GM12874 (cell line): ENCODE measurements around the gene FAM20B.

Experiments
- TF ChIP-seq, protein P1 (sequence below): IDR thresholded peaks from 2 replicates; pipeline ENCODE4 v1.5.1; 2011; ENCODE audit warnings: low read depth, mild to moderate bottlenecking, control low read depth, low read length, moderate library complexity; ENCODE audit not compliant: insufficient read depth

FAM20B gene

DNA sequence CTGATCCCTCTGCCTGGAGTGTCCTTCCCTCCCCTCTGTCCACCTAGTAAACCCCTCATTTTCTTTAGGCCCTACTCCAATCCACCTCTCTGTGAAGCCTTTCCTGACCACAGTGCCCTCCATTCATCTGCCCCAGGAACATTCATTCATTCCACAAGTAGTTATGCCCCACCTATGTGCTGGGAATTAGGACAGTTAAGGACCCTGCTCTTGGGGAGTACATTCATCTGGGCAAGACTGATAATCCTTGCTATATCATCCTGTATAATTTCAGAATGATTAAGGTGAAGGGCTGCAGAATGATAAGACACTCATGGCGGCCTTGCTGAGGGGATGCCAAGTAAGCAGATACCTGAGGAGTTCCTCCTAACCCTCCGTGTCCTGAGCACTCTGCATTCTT, 10.3 kb upstream of the FAM20B start:
- TF ChIP-seq, protein P1, sequence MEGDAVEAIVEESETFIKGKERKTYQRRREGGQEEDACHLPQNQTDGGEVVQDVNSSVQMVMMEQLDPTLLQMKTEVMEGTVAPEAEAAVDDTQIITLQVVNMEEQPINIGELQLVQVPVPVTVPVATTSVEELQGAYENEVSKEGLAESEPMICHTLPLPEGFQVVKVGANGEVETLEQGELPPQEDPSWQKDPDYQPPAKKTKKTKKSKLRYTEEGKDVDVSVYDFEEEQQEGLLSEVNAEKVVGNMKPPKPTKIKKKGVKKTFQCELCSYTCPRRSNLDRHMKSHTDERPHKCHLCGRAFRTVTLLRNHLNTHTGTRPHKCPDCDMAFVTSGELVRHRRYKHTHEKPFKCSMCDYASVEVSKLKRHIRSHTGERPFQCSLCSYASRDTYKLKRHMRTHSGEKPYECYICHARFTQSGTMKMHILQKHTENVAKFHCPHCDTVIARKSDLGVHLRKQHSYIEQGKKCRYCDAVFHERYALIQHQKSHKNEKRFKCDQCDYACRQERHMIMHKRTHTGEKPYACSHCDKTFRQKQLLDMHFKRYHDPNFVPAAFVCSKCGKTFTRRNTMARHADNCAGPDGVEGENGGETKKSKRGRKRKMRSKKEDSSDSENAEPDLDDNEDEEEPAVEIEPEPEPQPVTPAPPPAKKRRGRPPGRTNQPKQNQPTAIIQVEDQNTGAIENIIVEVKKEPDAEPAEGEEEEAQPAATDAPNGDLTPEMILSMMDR = no peak

DNA sequence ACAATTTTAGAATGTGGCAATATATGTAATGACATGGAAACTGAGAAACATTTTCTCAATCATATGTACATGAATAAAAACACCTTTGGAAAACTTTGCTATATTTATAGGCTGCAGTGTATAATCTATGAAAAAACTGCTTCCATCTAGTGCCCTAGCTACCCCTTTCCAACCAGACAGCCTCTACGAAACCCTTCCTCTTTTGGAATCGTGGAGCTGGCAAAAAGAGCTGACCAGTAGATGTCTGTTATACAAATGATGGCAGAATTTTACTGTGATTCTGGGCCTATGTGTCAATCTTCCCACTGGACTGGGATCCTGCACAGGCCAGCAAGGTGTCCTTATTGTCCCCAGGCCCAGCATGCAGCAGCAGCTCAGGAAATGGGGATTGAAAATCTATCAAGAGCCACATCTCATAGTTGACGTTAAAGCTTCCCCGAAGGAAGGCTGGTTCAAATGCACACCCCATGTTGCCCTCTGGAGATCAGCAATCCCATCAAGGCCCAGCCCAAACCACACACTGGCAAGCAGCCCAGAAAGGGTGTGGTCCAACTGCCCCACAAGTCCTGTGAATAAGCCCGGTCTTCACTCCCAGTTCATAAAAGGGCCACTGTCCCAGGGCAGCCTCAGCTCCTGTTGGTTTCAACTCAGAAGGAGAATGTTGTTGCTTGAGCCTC, 8.8 kb upstream of the FAM20B start:
- TF ChIP-seq, protein P1 = no peak

DNA sequence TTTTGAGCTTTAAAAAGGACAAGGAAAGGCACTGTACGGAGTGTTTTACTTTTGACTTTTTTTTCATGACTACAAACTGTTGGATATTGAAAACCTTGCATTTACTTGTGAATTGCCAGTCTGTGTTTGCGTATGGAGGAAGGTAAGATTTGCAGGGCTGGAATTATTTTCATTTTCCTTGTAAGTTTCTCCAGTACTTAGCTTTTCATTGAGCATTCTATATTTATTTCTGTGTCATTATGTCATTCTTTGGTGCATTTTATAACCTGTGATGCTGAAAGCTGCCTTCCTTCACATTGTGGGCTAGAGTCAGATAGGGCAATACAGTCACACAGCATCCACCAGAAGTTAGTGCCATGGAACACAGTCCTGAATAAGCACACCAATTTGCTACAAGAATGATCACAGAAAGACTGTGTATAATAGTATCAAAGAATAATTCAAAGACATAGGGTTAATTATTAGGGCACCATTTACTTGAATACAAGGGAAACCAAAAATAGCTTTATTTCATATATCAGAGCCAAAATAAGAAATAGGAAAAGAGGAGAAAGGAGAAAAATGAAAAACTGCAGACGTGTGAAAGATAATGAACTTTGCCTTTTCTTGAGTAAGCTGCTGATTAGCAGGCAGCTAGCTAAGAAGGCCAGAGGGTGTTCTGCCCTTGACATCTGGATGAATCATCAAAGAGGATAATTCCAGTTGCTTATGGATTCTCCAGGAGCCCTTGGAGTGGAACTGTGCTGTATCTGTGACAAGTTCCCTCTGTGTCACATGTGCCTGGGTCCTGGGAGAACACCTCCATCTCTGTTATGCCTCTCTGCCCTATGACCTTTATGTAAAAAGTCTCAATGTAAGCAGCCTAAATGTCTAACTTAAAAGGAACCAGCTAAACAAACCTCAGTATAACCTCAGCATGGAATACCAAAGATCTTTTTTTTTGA, 8.0 kb upstream of the FAM20B start:
- TF ChIP-seq, protein P1 = no peak

DNA sequence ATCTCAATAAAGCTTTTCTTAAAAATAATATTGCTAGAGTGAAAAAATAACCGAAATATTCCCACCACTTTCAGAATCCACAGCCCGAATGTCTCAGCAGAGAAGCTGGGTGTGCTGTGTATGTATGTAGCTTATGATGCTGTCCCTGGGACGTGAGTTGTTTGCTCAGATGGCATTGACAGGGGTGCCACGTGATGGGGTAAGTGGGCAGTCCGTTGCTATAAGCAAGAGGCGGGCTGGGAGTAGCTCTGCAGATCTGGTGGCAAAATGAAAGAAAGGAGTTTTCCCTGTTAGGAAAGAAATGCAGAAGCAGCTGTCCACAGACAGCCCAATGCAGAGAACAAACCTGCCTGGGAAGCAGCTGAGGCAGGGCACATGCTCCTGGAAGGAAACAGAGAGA, 3.8 kb upstream of the FAM20B start:
- TF ChIP-seq, protein P1 = no peak

DNA sequence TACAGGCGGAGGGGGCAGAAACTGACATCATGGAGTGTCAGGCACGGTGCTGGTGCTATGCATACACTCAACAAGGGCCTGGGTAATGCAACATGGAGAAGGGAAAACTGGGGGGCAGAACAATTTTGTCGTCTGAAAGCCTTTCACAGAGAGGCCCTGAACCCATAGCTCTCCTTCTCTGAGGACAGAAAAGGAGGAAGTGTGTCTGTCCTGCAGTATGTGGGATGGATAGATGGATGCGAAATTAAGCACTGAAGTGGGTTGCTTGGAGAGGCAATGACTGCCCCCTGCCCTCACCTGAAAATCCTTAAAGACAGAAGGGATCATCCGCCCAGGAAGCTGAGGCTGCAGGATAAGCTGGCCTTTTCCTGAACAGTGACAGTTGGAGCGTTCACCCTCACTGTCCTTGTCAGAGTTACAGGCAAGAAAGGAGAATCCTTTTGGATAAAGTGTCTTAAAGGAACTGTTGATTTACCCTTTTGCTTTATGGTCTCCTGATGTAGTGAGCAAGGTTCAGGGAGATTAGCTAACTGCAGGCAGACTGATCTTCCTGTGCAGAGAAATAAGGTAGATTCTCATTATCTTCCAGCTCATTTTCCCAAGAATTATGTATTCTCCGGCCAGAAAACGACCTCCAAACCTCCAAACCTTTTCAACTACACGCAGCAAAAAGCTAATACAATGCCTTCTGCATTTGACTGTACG, 1.6 kb upstream of the FAM20B start:
- TF ChIP-seq, protein P1 = no peak

DNA sequence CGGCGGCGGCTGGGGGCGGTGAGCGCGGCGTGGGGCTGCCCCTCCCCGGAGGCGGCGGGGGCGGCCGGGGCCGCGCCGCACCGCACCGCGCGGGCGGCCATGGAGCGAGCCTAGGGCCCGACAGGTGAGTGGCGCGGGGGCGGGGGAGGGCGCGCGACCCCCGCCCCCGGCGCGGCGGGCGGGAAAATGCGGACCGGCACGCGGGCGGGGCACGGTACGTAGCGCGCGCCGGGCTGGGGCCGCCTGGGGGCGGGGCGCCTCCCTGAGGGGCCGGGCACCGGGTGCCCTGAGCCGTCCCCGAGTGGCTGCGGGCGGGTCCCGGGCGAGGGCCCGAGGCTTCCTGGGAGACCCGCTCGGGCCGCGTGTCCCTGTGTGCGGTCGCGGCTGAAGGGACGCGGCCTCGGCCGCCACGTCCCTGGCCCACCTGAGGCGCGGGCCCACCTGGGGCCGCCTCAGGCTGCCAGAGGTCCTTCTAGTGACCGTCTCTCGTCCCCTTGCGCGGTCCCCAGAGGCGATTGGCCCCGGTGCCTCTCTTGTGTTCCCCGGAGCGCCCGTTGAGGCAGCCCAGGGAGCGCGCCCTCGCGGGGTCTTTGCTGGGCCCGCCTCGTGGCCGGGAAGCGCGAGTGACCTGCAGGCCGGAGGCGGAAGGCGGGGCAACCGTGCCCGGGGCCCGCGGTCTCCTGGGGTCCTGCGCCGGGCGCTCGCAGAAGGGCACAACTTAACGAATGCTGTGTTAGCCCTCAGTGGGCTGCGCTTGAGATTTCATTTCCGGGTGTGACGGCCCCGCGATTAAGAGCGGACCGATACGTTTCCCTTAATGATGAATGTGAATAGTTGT, 500 bp downstream of the FAM20B start:
- TF ChIP-seq, protein P1 = no peak
